K562 (cell line): Measurements from ENCODE around the gene DHRS13. TPM values are rescaled to one million over a fixed set of nuclear protein-coding genes. Genes with fewer than 3 reads are reported as not detected.

Source experiments
- BRF1 ChIP-seq: IDR thresholded peaks from 3 replicates; pipeline ENCODE4 v1.6.1; 2011; ENCODE audit warnings: borderline replicate concordance, mild to moderate bottlenecking; ENCODE audit not compliant: insufficient read length; ENCODE audit errors: extremely low read depth
- C11orf30 ChIP-seq: fragments of 450-650 bp; IDR thresholded peaks from 2 replicates; pipeline ENCODE4 v1.6.1; 2016; ENCODE audit warnings: low read depth, mild to moderate bottlenecking
- CHD1 ChIP-seq: fragments of 200-600 bp; sonication (generic); IDR thresholded peaks from one replicate; pipeline ENCODE4 v1.6.1; 2012; ENCODE audit warnings: mild to moderate bottlenecking, moderate library complexity, low read length, inconsistent platforms
- CHD4 ChIP-seq: fragments of 200-600 bp; sonication (generic); IDR thresholded peaks from 3 replicates; pipeline ENCODE4 v1.6.1; 2012; ENCODE audit warnings: low read depth, mild to moderate bottlenecking, mixed read lengths, low read length, inconsistent platforms; ENCODE audit not compliant: insufficient read depth, insufficient replicate concordance, poor library complexity, severe bottlenecking
- GTF2F1 ChIP-seq: IDR thresholded peaks from 2 replicates; pipeline ENCODE4 v1.6.1; 2011; ENCODE audit warnings: low read depth, low read length, improper control_type of control experiment
- HDAC1 ChIP-seq, 2 experiments: fragments of 450-650 bp; IDR thresholded peaks; 2 replicates each; pipeline ENCODE4 v1.6.1; 2016 to 2017; ENCODE audit warnings: inconsistent platforms in 1 of 2, mild to moderate bottlenecking in 1 of 2, moderate library complexity in 1 of 2
- HOMEZ ChIP-seq: fragments of 250-450 bp; sonication (Bioruptor Pico); IDR thresholded peaks from 2 replicates; pipeline ENCODE4 v1.4.0; 2020; ENCODE audit warnings: mild to moderate bottlenecking, moderate library complexity
- IFI16 ChIP-seq: fragments of 250-450 bp; sonication (Bioruptor Pico); IDR thresholded peaks from 2 replicates; pipeline ENCODE4 v2.1.2; 2022; ENCODE audit warnings: mild to moderate bottlenecking, inconsistent platforms
- LCOR ChIP-seq: sonication (generic); formaldehyde crosslinking; IDR thresholded peaks from 2 replicates; pipeline ENCODE4 v1.8.0; 2022; ENCODE audit warnings: mild to moderate bottlenecking, missing genetic modification reagents
- MEIS2 ChIP-seq: fragments of 450-650 bp; IDR thresholded peaks from 2 replicates; pipeline ENCODE4 v1.6.1; 2014; ENCODE audit warnings: mild to moderate bottlenecking; ENCODE audit not compliant: partially characterized antibody
- PHF20 ChIP-seq: fragments of 450-650 bp; IDR thresholded peaks from 2 replicates; pipeline ENCODE4 v1.6.1; 2018; ENCODE audit not compliant: partially characterized antibody
- PHTF2 ChIP-seq: fragments of 250-450 bp; sonication (Bioruptor Pico); IDR thresholded peaks from 2 replicates; pipeline ENCODE4 v1.5.0; 2021; ENCODE audit warnings: mild to moderate bottlenecking
- RBM25 ChIP-seq: fragments of 200-400 bp; formaldehyde crosslinking; IDR thresholded peaks from 2 replicates; pipeline ENCODE4 v1.6.1; 2018; ENCODE audit warnings: low read length, low read depth, moderate library complexity; ENCODE audit not compliant: severe bottlenecking
- SMAD3 ChIP-seq: fragments of 450-650 bp; formaldehyde crosslinking; conservative IDR thresholded peaks from 2 replicates; pipeline ENCODE4 v1.4.0; 2020; ENCODE audit warnings: mild to moderate bottlenecking
- SMC3 ChIP-seq: conservative IDR thresholded peaks from 2 replicates; pipeline ENCODE4 v1.6.1; 2011; ENCODE audit warnings: low read depth, low read length, improper control_type of control experiment; ENCODE audit not compliant: insufficient read depth
- SNRNP70 ChIP-seq: fragments of 200-400 bp; formaldehyde crosslinking; optimal IDR thresholded peaks from 2 replicates; pipeline ENCODE3; 2017; ENCODE audit warnings: low read depth, low read length
- TEAD4 ChIP-seq, 2 experiments: sonication (generic) in 1 of 2; formaldehyde crosslinking in 1 of 2; IDR thresholded peaks; 2 replicates each; pipeline versions ENCODE4 v1.6.1 to v1.8.0; 2012 to 2022; ENCODE audit warnings: borderline replicate concordance in 1 of 2, inconsistent platforms in 1 of 2, low read length in 1 of 2, mild to moderate bottlenecking in 1 of 2, missing genetic modification reagents in 1 of 2
- XRCC4 ChIP-seq: IDR thresholded peaks from one replicate; pipeline ENCODE4 v1.6.1; 2011; ENCODE audit not compliant: insufficient read depth, insufficient read length; ENCODE audit errors: extremely low read depth
- ZNF24 ChIP-seq: fragments of 450-650 bp; IDR thresholded peaks from 2 replicates; pipeline ENCODE4 v1.6.1; 2016
- ZNF644 ChIP-seq: fragments of 200-800 bp; sonication (Bioruptor generic); IDR thresholded peaks from 2 replicates; pipeline ENCODE4 v1.6.1; 2016; ENCODE audit warnings: low read depth, missing genetic modification characterization, missing compliant biosample characterization
- ZNF778 ChIP-seq: fragments of 450-650 bp; formaldehyde crosslinking; IDR thresholded peaks from 2 replicates; pipeline ENCODE4 v1.4.0; 2020; ENCODE audit warnings: mild to moderate bottlenecking, moderate library complexity
- polyA plus RNA-seq, 8 experiments: library from polyadenylated mRNA; depleted of rRNA in 4 of 8; stranded (reverse) in 5 of 8; unstranded in 3 of 8; fragments of >200 nt; fragmentation: Nextera tagmentation in 2 of 8; fragmentation: Illumina TruSeq in 1 of 8; extraction: Ambion mirVana in 2 of 8; extraction: Trizol in 1 of 8; gene quantifications; 2 replicates each; pipeline versions ENCODE4 v1.2.1 to v1.2.3, GENCODE V29; 2011 to 2014; ENCODE audit warnings: inconsistent platforms in 1 of 8, missing spikeins in 1 of 8
- total RNA-seq, 7 experiments: library from RNA; depleted of rRNA in 6 of 7; stranded (reverse); fragments of >200 nt in 6 of 7; fragmentation: Illumina TruSeq in 2 of 7; extraction: Trizol in 2 of 7; gene quantifications; 2 replicates each; pipeline versions ENCODE4 v1.2.1 to v1.2.3, GENCODE V29; 2011 to 2021; ENCODE audit warnings: low replicate concordance in 1 of 7
- TF ChIP-seq, protein P1 (sequence below): fragments of 250-450 bp; sonication (Bioruptor Pico); IDR thresholded peaks from 2 replicates; pipeline ENCODE4 v1.8.0; 2022; ENCODE audit warnings: inconsistent platforms
- TF ChIP-seq, protein P2 (sequence below): IDR thresholded peaks from 3 replicates; pipeline ENCODE4 v1.6.1; 2011; ENCODE audit warnings: borderline replicate concordance, mild to moderate bottlenecking; ENCODE audit not compliant: insufficient read length, insufficient read depth

Gene DHRS13
- total and polyA plus RNA-seq, 9 of the 15 experiments (the other 6 are each of a cell fraction or from before 2014, with no cell fraction given) = 0.32 to 52.3 (median 34.3) TPM; not detected in 1

GRCh38 chr17:28896884-28897768 is 5.8 kb downstream of the DHRS13 start, which contains the start of gene FLOT2 (continued):
- 0 out of 2 replicates have a peak, but pooled peaks have one; percentile 2 for TF ChIP-seq SMC3
- TF ChIP-seq RBM25 = no peak
- TF ChIP-seq ZNF644 (tag) = no peak
- no peak for TF ChIP-seq ZNF24
- no peak for TF ChIP-seq HOMEZ
- no peak for TF ChIP-seq PHTF2 (CRISPR knock-in tag)
- TF ChIP-seq GTF2F1 = no peak
- no peak for TF ChIP-seq LCOR (CRISPR knock-in tag)
- no peak for TF ChIP-seq ZNF778 (CRISPR knock-in tag)
- no peak for TF ChIP-seq CHD4
- no peak for TF ChIP-seq BRF1
- no peak for TF ChIP-seq XRCC4
- TF ChIP-seq, protein P1, sequence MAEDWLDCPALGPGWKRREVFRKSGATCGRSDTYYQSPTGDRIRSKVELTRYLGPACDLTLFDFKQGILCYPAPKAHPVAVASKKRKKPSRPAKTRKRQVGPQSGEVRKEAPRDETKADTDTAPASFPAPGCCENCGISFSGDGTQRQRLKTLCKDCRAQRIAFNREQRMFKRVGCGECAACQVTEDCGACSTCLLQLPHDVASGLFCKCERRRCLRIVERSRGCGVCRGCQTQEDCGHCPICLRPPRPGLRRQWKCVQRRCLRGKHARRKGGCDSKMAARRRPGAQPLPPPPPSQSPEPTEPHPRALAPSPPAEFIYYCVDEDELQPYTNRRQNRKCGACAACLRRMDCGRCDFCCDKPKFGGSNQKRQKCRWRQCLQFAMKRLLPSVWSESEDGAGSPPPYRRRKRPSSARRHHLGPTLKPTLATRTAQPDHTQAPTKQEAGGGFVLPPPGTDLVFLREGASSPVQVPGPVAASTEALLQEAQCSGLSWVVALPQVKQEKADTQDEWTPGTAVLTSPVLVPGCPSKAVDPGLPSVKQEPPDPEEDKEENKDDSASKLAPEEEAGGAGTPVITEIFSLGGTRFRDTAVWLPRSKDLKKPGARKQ = no peak
- TF ChIP-seq C11orf30 = no peak
- no peak for TF ChIP-seq SMAD3 (CRISPR knock-in tag)
- no peak for TF ChIP-seq SNRNP70
- TF ChIP-seq PHF20 = peak; percentile 42
- TF ChIP-seq IFI16 (CRISPR knock-in tag) = no peak
- TF ChIP-seq, protein P2, sequence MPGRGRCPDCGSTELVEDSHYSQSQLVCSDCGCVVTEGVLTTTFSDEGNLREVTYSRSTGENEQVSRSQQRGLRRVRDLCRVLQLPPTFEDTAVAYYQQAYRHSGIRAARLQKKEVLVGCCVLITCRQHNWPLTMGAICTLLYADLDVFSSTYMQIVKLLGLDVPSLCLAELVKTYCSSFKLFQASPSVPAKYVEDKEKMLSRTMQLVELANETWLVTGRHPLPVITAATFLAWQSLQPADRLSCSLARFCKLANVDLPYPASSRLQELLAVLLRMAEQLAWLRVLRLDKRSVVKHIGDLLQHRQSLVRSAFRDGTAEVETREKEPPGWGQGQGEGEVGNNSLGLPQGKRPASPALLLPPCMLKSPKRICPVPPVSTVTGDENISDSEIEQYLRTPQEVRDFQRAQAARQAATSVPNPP = no peak
- peak in 1 of 2 experiments; percentile 57; a peak in 1 of 4 replicates for TF ChIP-seq HDAC1 (IDR thresholded peaks at IDR 0.05)
- 0 out of 2 replicates have a peak, but pooled peaks have one; percentile 18 for TF ChIP-seq TEAD4 (IDR thresholded peaks at IDR 0.05; ENCODE audit: low read length)
- no peak for TF ChIP-seq TEAD4 (CRISPR knock-in tag; IDR thresholded peaks at IDR 0.05; ENCODE audit: borderline replicate concordance)
- TF ChIP-seq CHD1 = peak; percentile 78
- no peak for TF ChIP-seq MEIS2
